GM19467 (cell line): Measurements from ENCODE around the gene CCDC180.
"Not testable (repeated sequence)": the region's sequence is repeated elsewhere in the genome, so short reads cannot be mapped to it uniquely, and the experiment has no call there.

Experiments used
- ATAC-seq: cut with Tn5 transposase; IDR thresholded peaks from one replicate; pipeline ENCODE4 v1.9.1; 2021; ENCODE audit warnings: mild to moderate bottlenecking, moderate library complexity; ENCODE audit not compliant: unreplicated experiment

The CCDC180 gene

DNA sequence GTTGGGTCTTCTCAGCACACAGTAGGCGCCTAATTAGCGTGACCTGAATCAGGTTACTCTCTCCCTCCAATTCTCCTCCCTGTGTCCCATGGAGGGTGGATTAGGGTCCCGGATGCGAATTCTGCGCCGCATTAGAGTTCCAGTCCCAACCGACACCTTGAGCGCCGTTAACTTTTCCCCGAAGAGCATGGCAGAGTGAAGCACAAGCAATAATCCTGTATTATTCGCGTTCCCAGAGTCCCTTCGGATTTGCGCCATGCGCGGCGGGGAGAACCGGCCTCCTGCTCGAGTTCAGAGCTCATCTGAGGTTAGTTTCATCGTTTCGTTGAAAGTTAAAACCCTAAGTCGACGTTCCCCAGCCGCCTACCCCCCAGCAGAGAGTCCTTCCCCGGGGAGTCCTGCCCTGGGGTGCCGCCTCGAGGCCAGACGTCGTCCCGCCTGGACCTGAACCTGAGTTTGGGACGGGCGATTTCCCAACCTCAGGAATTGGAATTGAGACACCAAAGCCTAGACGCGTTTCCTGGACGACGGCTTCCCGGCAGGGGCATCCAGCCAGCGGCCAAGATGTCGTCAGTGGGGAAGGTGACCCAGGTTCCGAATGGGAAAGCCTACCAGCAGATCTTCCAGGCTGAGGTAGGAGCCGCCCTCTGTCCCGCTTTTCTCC, at the start of gene CCDC180:
TSS of gene CCDC180 (plus strand) at position 160 of the 664 bp plus-strand sequence. CDS start at position 565, 405 bp downstream.
- ATAC-seq = no peak

DNA sequence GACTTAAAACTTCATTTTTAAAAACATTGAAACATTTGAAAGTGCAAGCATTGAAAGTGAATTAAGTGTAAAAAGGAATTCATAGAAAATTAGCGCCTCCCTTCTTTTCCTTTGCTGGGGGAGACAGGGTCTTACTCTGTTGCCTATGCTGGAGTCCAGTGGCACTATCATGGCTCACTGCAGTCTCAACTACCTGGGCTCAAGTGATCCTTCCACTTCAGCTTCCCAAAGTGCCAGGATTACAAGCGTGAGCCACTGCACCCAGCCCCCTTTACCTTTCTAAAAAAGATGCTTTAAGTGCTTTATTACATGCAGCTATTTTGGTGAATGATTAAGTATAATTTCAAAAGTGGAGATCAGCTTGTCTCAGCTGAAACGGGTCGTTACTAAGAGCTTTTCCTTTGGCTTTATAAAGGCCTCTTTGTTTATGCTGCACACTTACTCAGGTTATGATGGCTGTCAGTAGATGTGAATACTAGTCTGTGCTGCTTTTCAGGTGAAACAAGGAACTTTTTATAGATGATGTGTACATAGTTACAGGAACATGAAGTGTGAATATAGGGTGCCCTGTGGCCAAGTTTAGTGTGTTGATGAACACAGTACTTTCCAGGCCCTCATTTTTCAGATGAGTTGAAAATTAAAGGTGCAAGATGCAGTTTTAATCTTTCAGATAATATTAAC, 47.5 kb upstream of the CCDC180 start:
- ATAC-seq = not testable (repeated sequence)

DNA sequence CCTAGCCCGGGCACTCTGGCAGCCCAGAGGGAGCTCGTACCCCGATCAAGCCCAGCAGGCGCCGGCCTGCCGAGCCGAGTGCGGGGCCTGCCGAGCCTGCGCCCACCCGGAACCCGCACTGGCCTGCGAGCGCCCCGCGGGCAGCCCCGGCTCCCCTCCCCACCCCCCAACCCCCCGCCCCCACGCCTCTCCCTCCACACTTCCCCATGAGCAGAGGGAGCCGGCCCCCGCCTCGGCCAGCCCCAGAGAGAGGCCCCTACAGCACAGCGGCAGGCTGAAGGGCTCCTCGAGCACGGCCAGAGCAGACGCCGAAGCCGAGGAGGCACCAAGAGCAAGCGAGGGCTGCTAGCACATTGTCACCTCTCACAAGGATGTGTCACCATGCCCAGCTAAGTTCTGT, 36.2 kb upstream of the CCDC180 start:
- no peak for ATAC-seq

DNA sequence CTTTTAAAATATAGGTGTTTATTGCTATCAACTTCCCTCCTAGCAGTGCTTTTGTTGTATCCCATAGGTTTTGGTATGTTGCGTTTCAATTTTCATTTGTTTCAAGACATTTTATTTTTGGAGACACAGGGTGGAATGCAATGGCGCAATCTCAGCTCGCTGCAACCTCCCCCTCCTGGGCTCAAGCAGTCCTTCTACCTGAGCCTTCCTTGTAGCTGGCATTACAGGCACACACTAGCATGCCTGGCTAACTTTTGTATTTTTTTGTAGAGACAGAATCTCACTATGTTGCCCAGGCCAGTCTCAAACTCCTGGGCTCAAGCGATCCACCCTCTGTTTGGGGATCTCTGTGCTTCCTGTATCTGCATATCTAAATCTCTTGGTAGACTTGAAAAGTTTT, 35.4 kb upstream of the CCDC180 start:
- no peak for ATAC-seq

DNA sequence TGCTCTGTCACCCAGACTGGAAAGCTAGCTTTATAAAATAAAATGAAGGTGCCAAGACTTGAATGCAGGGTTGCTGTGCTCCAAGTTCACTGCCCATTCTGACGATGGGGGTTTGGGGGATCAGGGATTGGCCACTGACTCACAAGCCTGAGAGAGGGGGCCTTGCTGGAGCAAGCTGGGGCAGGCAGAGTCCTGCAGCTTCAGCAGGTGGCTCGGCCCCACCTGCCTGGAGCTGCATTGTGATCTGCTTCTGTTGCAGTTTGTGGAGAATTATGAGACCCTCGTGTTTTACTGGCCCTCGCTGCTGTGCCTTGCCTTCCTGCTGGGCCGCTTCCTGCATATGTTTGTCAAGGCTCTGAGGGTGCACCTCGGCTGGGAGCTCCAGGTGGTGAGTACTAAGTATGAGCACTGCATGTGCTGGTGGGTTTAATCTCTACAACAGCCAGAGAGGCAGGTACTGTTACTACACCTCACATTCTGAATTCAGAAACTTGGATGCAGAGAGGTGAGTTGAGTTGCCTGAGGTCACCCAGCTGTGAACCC, 31.1 kb upstream of the CCDC180 start:
- ATAC-seq = no peak

DNA sequence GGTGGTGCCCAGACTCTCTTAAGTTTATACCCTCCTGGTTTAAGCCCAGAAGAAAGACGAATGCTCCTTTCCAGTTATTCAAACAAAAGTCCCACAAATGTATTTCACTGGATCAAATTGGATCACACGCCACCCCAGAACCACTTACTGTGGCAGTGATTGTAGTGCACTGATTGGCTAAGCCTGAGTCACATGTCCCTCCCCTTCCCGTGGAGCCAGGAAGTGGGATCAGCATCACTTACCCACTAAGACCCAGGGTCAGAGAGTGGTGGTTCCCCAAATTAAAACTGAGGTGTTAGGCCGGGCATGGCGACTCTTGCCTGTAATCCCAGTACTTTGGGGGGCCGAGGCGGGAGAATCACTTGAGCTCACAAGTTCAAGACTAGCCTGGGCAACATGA, 29.5 kb upstream of the CCDC180 start:
- ATAC-seq = no peak

DNA sequence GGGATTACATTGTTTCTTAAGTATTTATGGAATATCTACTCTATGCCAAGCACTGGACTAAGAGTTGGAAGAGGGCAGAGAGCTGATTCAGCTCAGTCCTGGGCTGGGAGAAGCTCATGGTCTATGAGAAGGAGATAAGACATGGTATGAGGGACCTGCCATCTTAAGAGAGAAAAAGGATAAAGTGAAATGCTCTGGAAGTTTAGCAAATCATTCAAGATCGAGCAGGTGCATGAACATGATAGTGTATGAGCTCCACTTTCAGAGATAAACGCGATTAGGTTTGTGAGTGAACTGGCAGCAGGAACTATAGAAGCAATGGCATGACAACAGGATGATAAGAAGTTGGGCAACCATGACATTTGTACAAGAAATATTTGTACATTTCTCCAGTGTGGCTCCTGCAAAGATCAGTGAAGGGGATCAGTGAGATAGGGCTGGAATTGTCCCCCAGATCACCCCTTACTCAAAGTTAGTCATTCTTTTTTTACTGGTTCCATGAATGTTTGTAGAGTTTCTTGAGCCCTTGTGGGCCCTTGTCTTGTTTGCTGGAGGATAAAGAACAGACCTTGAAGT, 26.6 kb upstream of the CCDC180 start:
- ATAC-seq = no peak

DNA sequence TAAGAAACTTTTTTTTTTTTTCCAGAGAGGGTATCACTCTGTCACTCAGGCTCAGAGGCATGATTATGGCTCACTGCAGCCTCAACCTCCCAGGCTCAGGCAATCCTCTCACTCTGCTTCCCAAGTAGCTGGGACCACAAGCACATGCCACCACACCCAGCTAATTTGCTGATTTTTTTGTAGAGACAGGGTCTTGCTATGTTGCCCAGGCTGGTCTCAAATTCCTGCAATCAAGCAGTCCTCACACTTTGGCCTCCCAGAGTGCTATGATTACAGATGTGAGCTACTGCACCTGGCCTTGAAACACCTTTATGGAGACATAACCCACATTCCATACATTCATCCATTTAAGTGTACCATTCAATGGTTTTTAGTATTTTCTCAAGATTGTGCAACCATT, 23.7 kb upstream of the CCDC180 start:
- ATAC-seq = no peak

DNA sequence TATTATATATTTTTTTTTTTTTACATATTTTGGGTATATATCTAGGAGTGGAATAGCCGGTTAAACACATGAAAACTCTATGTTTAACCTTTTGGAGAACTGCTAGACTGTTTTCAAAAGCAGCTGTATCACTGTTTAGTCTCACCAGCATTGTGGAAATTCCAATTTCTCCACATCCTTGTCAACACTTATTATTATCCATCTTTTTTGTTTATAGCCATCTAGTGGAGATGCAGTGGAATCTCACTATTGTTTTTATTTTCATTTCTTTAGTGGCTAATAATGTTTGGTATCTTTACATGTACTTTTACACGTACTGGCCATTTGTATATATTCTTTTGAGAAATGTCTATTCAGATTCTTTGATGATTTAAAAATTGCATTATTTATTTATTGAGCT, 22.7 kb upstream of the CCDC180 start:
- ATAC-seq = no peak

DNA sequence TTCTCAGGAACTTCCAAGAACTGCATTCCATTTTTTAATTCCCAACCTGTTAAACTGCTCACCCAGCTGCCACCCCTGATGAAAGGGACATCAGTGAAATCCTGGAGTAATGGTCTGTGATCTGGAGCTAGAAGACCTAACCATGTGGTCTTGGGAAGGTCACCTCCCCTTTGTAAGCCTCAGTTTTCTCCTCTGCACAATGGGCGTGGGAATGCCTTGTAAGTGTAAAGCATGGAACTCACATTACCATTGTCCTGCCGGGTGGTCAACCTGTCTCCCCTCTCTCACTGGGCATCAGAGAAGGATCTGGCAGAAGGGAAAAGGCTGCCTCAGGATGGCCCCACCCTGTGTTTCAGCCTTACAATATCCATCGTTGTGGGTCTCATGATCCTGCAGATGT, 15.3 kb upstream of the CCDC180 start:
- no peak for ATAC-seq

DNA sequence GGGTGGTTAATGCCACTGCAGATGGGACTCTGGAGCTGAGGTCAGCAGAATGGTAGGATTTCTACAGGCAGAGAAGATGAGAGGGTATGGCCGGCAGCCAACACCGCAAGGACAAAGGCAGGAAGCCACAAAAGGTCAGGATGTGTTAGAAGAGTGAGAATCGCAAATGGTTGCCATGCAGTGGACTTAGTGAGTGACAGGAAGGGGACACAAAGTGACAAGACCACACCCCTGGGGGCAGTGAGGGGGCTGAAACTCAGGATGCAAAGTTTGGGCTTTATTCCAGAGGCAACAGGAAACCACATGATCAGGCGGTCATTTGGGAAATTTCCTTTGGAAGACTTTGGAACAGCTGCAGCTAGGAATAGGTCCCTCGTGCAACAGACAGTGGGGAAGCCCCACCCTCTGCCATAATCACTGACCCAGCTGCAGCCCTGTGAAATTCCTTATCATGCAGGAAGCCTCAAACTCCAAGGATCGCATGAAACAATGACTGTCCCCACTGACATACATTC, 14.2 kb upstream of the CCDC180 start:
- ATAC-seq = no peak

DNA sequence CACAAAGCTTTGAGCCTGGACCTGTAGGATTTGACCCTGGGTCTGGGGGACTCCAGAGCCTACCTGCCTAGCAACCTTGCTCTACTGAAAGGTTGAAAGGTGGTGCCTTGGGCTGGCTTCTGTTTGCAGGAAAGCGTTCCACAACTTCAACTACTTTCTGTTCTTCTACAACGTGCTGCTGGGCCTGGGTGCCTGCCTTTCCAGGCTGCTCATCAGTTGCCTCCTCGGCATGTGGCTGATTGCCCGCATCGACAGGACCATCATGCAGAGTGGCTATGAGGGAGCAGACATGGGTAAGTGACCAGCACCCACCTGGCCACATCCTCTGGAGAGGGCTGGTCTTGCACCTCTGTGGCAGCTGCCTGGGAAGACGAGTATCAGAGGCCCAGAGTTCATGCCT, 13.6 kb upstream of the CCDC180 start:
- no peak for ATAC-seq

DNA sequence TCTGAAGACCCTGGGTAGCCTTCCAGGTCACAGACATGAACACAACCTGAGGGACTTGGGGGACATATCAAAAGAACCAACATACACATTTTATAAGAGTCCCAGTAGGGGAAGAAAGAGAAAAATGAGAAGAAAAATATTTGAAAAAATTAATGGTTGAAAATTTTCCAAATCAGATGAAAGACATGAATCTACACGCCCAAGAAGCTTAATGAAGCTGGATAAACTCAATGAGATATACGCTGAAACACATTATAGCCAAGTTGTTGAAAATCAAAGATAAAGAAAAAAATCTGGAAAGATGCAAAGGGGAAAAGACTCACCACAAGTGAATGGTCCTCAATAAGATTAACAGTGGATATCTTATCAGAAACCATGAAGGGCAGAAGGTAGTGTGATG, 9.6 kb upstream of the CCDC180 start:
- ATAC-seq = no peak

DNA sequence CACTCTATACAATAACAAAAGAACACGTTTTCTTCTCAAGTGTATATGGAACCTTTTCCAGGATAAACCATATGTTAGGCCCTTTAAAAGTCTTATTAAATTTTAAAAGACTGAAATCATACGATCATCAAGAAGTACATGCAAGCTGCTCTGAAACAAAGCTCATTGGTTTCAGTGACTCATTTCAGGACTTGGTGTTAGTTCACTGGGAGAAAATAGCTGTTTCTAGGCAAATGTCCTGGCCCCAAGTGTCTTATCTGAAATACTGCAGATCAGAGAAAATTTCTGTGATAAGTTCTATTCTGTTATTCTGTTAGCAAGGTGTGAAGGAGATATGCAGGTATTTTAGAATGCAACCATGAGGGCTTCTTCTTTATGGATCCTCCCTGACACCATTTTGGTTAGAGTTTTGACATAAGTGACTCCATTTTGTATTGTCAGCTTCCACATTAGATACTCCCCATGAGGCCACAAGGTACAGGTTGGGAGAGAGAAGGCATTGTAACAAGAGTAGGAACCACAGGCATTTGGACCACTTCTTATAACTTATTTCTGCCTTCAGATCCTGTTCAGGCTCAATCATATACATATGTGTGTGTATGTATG, 7.5 kb upstream of the CCDC180 start:
- no peak for ATAC-seq

DNA sequence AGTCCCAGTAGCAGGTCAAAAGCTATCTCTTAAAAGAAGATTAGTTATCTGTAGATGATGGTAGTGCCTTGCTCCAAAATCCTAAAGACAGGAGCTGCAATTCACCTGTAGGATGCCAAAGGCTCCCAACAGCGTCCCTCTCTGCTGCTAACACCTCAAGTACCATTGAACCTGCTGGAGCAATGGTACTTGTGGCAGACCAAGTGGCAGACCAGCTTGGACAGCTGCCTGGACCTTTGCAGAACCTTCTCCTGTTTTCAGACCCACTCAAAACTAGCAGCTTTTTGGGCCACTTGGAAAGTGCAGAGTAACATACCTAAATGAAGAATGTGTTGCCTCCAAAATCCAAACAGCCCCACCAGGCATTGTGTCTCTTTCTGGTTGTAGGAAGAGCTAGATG, 6.9 kb upstream of the CCDC180 start:
- no peak for ATAC-seq

DNA sequence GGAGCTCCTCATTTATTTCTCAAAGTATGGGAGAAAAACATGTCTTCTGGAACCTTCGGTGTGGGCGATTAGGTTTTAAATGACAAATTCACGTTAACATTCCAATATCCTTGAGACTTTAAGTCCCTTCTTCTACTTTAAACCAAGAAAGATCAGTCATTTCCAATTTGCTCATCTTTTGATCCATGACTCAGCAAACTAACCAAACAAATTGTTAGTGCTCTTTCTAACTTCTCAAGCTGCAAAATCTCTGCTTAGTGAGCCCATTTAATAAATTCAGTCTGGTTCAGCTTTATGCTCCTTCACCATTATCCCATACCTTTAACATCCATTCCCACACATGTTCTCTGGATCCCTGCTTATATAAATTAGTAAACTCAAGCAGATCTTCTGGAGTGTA, 5.5 kb upstream of the CCDC180 start:
- ATAC-seq = no peak

DNA sequence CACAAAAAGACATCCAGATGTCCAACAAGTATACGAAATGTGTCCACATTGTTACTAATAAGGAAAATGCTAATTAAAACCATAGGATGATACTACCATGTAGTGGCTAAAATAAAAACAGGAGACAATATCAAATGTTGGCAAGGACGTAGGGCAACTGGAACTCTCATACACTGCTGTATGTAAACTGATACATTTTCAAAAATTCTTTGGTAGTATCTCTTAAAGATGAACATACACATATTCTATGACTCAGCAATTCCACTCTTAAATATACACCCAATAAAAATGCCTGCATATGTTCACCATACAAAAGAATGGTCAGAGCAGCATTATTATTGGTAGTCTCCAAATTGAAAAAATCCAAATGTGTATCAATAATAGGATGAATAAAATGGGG, 2.9 kb upstream of the CCDC180 start:
- no peak for ATAC-seq

DNA sequence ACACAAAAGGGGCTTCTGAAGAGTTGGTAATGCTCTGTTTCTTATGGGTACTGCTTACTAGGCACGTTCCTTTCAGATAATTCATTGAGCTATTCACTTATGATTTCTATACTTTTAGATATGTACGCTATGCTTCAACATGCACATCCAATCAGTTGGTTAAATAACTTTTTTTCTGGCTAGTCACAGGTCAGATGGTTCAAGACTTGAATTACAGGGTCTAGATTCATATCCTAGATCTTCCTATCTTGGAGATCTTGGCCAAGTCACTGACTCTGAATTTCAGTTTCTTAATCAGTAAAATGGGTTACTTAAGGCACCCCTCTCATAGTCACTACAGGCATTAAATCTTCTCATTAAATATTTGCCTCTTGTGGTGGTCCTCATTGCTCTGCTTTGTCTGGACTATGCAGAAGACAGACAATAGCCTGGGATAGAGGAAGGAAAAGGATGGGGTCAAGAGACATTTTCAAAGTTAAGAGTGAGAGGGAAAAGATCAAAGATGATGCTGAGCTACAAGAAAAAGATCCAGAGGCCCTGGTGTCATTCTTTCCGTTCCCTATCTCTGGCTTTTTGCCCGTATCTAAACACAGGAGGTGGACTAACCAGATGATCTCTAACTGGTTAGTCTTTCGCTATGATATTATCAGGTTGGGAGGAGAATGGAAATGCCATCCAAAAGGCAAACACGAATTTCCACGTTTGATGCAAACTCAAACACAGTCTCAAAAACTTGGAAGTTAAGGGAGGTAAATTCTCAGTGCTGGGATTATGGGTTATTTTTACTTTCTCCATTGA, 1.8 kb upstream of the CCDC180 start:
- ATAC-seq = no peak

DNA sequence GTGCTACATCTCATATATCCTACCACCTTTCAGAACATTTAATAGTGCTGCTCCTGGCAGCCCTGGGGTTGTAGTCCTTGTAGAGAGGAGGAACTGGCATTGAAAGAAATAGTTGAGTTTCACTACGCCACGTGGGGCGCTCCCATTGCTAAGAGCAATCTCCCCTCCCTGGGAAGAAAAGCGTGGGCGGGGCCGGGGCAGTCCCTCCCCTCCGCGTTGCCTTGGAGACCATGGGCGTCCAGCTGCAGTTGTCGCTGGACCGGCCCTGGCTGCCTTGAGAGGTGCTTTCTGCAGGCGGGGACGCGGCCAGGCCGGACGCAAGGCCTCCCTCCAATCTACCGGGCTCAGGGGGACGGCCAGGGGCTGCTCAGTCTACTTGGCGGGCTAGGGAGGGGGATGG, 368 bp upstream of the CCDC180 start:
- no peak for ATAC-seq

DNA sequence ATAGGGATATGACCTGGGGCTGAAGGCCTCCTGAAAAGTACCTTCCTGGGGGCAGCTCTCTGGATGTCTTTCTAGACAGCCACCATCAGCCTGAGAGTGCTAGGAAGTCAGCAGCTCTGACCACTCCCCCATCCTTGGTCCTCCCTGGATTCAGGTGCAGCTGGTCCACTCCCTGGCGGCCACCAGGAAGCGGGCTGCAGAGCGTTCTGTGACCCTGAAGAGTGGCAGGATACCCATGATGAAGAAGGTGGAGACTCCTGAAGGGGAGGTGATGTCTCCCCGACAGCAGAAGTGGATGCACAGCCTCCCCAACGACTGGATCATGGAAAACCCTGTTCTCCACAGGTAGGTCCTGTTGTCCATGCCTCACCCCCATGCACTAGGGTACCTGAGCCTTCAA, 1.8 kb downstream of the CCDC180 start:
- ATAC-seq = no peak

DNA sequence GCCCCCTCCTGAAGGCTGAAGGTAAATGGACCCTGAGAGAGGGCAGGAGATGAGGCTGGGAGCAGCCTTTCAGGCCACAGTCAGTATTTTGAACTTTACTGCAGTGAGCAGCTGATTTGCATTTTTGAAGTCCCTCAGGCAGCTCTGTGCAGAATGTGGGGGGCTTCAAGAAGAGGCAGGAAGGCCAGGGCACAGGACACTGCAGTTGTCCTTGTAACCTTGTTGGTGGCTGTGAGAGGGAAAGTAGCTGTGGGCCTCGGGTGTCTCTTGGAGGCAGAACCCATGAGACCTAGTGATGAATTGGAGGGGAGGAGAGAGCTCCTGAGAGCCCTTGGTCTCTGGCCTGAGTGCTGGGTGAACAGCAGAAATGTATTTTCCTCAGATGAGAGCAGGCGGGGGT, 2.6 kb downstream of the CCDC180 start:
- ATAC-seq = no peak
